Measurements from ENCODE around the gene CELA3B.

DNA sequence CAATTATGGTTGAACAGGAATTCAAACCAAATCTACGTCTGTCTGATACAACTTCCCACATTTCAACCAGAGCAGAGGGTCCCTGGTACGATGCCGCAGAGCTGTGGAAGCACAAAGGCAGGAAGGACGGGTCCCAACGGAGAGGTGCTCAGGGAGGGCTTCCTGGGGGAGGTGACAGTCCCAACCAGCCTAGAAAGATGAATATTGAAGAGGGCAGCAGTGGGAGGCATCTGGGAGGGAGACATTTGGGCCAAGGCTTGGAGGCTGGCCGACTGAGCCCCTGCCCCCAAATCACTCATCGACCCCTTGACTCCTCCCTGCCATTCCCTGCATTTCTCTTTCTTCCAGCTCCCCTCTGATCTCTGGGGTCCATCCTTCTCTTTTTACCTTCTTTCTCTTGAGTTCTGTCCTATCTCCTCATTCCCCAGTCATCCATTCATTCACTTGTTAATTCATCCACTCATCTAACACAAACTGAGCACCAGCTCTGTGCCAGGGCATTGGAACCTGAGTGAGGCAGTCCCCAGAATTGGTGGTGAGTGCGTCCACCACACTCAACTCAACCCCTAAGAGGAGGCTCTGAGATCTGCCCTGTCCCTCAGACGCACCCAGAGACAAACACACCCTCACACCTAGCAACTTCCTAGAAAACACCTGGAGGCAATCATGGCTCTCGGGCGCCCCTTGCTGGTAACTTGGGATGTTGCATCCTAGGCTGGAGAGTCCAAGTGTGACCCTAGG lies 13.2 kb upstream of the CELA3B start:
- TF ChIP-seq, protein P1, sequence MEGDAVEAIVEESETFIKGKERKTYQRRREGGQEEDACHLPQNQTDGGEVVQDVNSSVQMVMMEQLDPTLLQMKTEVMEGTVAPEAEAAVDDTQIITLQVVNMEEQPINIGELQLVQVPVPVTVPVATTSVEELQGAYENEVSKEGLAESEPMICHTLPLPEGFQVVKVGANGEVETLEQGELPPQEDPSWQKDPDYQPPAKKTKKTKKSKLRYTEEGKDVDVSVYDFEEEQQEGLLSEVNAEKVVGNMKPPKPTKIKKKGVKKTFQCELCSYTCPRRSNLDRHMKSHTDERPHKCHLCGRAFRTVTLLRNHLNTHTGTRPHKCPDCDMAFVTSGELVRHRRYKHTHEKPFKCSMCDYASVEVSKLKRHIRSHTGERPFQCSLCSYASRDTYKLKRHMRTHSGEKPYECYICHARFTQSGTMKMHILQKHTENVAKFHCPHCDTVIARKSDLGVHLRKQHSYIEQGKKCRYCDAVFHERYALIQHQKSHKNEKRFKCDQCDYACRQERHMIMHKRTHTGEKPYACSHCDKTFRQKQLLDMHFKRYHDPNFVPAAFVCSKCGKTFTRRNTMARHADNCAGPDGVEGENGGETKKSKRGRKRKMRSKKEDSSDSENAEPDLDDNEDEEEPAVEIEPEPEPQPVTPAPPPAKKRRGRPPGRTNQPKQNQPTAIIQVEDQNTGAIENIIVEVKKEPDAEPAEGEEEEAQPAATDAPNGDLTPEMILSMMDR (IDR thresholded peaks at IDR 0.05), result peak; percentile 89
- TF ChIP-seq ZFX (IDR thresholded peaks at IDR 0.05; ENCODE audit: borderline replicate concordance), result no peak
